ENCODE measurements around the gene ZNF320. TPM values are rescaled to one million over a fixed set of nuclear protein-coding genes. Genes with fewer than 3 reads are reported as not detected.
"Not testable (repeated sequence)": the region's sequence is repeated elsewhere in the genome, so short reads cannot be mapped to it uniquely, and the experiment has no call there.

Gene ZNF320
- total and polyA plus RNA-seq, 5 donors from 2014 or later: 1.3 to 5.6 (median 1.9) TPM

DNA sequence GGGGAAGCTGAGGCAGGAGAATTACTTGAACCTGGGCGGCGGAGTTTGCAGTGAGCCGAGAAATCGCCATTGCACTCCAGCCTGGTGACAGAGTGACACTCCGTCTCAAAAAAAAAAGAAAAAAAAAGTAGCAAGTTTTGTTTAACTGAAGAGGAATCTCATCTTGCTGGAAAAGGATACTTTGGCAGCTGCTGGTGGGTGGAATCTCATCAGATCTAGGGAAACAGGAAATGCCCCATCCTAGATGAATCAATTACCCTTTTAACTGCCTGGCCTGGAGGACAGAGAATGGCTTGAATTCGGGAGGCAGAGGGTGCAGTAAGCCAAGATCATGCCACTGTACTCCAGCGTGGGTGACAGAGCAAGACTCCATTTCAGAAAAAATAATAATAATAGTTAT is 8.4 kb downstream of the ZNF320 start:
- H3K27ac ChIP-seq (ENCODE audit: insufficient read depth, low read length, poor library complexity, severe bottlenecking): no peak overlapping the region
- H3K27ac Mint-ChIP-seq: no peak overlapping the region
- H3K27me3 ChIP-seq (ENCODE audit: control insufficient read depth, insufficient read depth, low read length): no peaks in the 10 kb centered on the region
- H3K4me3 Mint-ChIP-seq: no peak overlapping the region
- peaks cover 0 to 16% (median 3%) of the 10 kb centered on the region in 4 donors for H3K4me1 Mint-ChIP-seq
- H3K36me3 ChIP-seq (ENCODE audit: control insufficient read depth, insufficient read depth, low read length): peaks cover 43% of the 10 kb centered on the region
- peaks cover 1 to 30% (median 20%) of the 10 kb centered on the region in 7 donors for H3K9me3 Mint-ChIP-seq
- peaks cover 75% of the 10 kb centered on the region for H3K36me3 Mint-ChIP-seq
- ATAC-seq (ENCODE audit: low read depth in 2 of 2) (no peak), DNase-seq (no peak)
- no peak overlapping the region for H3K4me3 ChIP-seq (ENCODE audit: low read depth, low read length)
- no peaks in the 10 kb centered on the region for H3K4me1 ChIP-seq (ENCODE audit: control insufficient read depth, insufficient read depth, low read length, poor library complexity, severe bottlenecking)
- H3K9me3 ChIP-seq (ENCODE audit: control insufficient read depth in 2 of 2, low read length in 2 of 2): peaks cover 9 to 18% of the 10 kb centered on the region in 2 experiments
- H3K27me3 Mint-ChIP-seq: no peaks in the 10 kb centered on the region

DNA sequence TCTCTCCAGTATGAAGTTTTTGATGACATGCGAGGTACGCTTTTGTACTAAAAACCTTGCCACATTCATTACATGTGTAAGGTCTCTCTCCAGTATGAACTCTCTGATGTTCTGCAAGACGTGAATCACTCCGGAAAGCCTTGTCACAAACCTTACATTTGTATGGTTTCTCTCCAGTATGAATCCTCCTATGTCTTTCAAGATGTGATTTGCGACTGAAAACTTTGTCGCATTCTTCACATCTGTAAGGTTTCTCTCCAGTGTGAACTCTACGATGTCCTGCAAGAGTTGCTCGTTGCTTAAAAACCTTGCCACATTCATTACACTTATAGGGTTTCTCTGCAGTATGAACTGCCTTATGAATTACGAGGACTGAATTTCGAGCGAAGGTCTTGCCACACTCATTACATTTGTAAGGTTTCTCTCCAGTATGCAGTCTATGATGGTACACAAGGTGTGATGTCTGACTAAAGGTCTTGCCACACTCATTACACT is 16.5 kb downstream of the ZNF320 start:
- Mint-ChIP-seq H3K36me3 (peaks cover 59% of the 10 kb centered on the region), H3K9me3 (peaks cover 0 to 74% (median 30%) of the 10 kb centered on the region in 7 donors), H3K27me3 (no peaks in the 10 kb centered on the region), H3K4me1 (no peaks in the 10 kb centered on the region), H3K4me3 (no peak overlapping the region), H3K27ac (no peak overlapping the region)
- peaks cover 66 to 89% of the 10 kb centered on the region in 2 experiments for H3K9me3 ChIP-seq (ENCODE audit: control insufficient read depth in 2 of 2, low read length in 2 of 2)
- H3K4me1 ChIP-seq (ENCODE audit: control insufficient read depth, insufficient read depth, low read length, poor library complexity, severe bottlenecking): no peaks in the 10 kb centered on the region
- peaks cover 48% of the 10 kb centered on the region for H3K36me3 ChIP-seq (ENCODE audit: control insufficient read depth, insufficient read depth, low read length)
- ATAC-seq (ENCODE audit: low read depth in 2 of 2) (no peak), DNase-seq (no peak)
- H3K27me3 ChIP-seq (ENCODE audit: control insufficient read depth, insufficient read depth, low read length): no peaks in the 10 kb centered on the region
- H3K4me3 ChIP-seq (ENCODE audit: low read depth, low read length): no peak overlapping the region
- no peak overlapping the region for H3K27ac ChIP-seq (ENCODE audit: insufficient read depth, low read length, poor library complexity, severe bottlenecking)

DNA sequence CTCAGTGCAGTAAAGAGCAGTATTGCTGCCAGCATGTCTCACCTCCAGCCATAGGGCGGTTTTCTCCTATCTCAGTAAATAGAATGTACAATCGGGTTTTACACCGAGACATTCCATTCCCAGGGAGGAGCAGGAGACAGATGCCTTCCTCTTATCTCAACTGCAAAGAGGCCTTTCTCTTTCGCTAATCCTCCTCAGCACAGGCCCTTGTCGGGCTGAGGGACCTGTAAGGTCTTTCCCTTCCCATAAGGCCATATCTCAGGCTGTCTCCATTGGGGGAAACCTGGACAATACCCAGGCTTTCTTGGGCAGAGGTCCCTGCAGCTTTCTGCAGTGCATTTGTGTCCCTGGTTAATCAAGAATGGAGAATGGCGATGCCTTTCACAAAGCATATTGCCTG is 24.4 kb downstream of the ZNF320 start:
- not testable (repeated sequence) for H3K4me1 Mint-ChIP-seq; H3K27me3 ChIP-seq (ENCODE audit: control insufficient read depth, insufficient read depth, low read length); H3K27ac Mint-ChIP-seq; H3K4me3 Mint-ChIP-seq; H3K4me1 ChIP-seq (ENCODE audit: control insufficient read depth, insufficient read depth, low read length, poor library complexity, severe bottlenecking); DNase-seq; H3K36me3 ChIP-seq (ENCODE audit: control insufficient read depth, insufficient read depth, low read length); H3K4me3 ChIP-seq (ENCODE audit: low read depth, low read length); ATAC-seq (ENCODE audit: low read depth in 2 of 2); H3K27me3 Mint-ChIP-seq; H3K27ac ChIP-seq (ENCODE audit: insufficient read depth, low read length, poor library complexity, severe bottlenecking)
- Mint-ChIP-seq H3K36me3 (peaks cover 23% of the 10 kb centered on the region), H3K9me3 (peaks cover 0 to 52% (median 31%) of the 10 kb centered on the region in 7 donors)
- H3K9me3 ChIP-seq (ENCODE audit: control insufficient read depth in 2 of 2, low read length in 2 of 2): peaks cover 17 to 27% of the 10 kb centered on the region in 2 experiments

DNA sequence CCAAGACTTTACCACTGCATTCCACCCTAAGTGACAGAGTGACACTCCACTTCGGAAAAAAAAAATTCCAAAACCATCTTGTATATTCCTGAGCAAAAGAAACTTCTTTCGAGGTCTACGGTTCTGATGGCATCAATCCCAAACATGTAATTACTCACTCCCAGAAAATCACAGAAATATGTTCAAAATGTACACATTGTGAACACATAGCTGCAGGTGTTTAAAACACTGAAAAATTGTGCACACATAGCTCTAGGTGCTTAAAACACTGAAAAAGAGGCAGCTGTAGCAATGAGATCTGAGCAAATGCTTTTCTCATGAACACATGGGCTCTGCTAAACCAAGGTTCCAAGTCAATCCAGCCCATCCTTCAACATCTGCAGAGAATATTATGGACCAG is 26.0 kb downstream of the ZNF320 start:
- peaks cover 0 to 40% (median 25%) of the 10 kb centered on the region in 7 donors for H3K9me3 Mint-ChIP-seq
- H3K36me3 Mint-ChIP-seq: peaks cover 16% of the 10 kb centered on the region
- DNase-seq: no peak
- no peaks in the 10 kb centered on the region for H3K4me1 Mint-ChIP-seq
- Histone ChIP-seq H3K9me3 (ENCODE audit: control insufficient read depth in 2 of 2, low read length in 2 of 2) (peaks cover 6 to 12% of the 10 kb centered on the region in 2 experiments), H3K4me3 (ENCODE audit: low read depth, low read length) (no peak overlapping the region), H3K27me3 (ENCODE audit: control insufficient read depth, insufficient read depth, low read length) (no peaks in the 10 kb centered on the region), H3K36me3 (ENCODE audit: control insufficient read depth, insufficient read depth, low read length) (no peaks in the 10 kb centered on the region), H3K27ac (ENCODE audit: insufficient read depth, low read length, poor library complexity, severe bottlenecking) (no peak overlapping the region), H3K4me1 (ENCODE audit: control insufficient read depth, insufficient read depth, low read length, poor library complexity, severe bottlenecking) (no peaks in the 10 kb centered on the region)
- H3K27ac Mint-ChIP-seq: peak overlapping the region in 1 of 3 donors; percentile 38
- no peaks in the 10 kb centered on the region for H3K27me3 Mint-ChIP-seq
- no peak overlapping the region for H3K4me3 Mint-ChIP-seq
- ATAC-seq (ENCODE audit: low read depth in 2 of 2): no peak

DNA sequence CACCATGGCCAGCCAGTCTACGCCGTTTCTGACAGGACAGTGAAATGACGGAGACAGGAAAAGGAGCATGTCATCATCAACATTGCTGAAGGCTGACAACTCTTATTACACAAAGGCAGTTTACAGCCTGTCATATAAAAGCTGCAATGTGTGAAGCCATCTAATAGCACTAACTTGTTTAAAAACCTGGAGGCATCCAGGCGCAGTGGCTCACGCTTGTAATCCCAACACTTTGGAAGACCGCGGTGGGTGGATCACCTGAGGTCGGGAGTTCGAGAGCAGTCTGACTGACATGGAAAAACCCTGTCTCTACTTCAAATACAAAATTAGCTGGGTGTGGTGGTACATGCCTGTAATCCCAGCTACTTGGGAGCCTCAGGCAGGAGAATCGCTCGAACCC is 29.4 kb downstream of the ZNF320 start:
- not testable (repeated sequence) for H3K9me3 ChIP-seq (ENCODE audit: control insufficient read depth in 2 of 2, low read length in 2 of 2); H3K4me1 ChIP-seq (ENCODE audit: control insufficient read depth, insufficient read depth, low read length, poor library complexity, severe bottlenecking); H3K27ac Mint-ChIP-seq; ATAC-seq (ENCODE audit: low read depth in 2 of 2); H3K4me3 Mint-ChIP-seq; H3K4me3 ChIP-seq (ENCODE audit: low read depth, low read length); H3K36me3 Mint-ChIP-seq; H3K36me3 ChIP-seq (ENCODE audit: control insufficient read depth, insufficient read depth, low read length); H3K27me3 Mint-ChIP-seq; H3K4me1 Mint-ChIP-seq; H3K27me3 ChIP-seq (ENCODE audit: control insufficient read depth, insufficient read depth, low read length); DNase-seq; H3K27ac ChIP-seq (ENCODE audit: insufficient read depth, low read length, poor library complexity, severe bottlenecking)
- peaks cover 0 to 20% (median 8%) of the 10 kb centered on the region in 7 donors for H3K9me3 Mint-ChIP-seq

DNA sequence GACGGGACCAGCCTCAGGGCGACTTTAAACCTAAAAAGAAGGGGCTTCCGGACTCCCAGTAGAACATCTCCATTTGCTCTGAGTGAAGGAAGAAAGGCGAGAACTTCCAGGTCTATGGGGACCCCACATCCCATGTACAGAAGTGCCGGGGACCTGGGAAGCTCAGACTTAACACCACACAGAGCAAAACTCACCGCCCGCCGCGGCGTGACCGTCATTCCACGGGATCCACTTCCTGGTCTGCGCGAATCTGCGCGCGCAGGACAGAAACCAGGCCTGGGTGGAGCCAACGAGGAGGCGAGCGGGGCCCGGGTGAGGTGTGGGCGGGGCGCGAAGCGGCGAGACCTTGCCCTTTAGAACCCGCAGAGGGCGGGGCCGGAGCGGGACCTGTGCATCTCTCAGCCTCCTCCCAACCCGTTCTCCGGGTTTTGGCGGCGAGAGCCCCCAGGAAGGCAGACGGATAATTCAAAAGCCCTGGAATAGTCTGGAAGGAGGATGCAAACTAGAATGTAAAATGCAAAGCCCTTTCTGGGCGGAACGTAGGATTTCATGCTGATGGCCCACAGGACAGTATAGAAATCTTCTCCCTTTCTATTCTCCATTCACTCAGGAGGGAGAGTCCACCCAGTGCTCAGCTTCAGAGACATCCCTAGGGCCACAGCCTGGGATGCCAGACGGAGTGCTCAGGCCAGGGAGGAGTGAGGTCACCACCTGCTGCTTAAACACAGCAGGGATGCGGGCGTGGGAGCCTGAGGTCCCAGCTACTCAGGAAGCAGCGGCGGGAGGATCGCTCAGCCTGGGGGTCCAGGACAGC is 39.9 kb downstream of the ZNF320 start, which contains the start of gene ZNF468:
Gene ZNF468 (minus strand): TSS at position 242 of the 814 bp plus-strand sequence. CDS start 3,347 bp downstream, outside the sequence.
- H3K4me1 ChIP-seq (ENCODE audit: control insufficient read depth, insufficient read depth, low read length, poor library complexity, severe bottlenecking); H3K9me3 Mint-ChIP-seq; H3K27me3 Mint-ChIP-seq; H3K27me3 ChIP-seq (ENCODE audit: control insufficient read depth, insufficient read depth, low read length): not testable (repeated sequence)
- ATAC-seq (ENCODE audit: low read depth in 2 of 2): peak; percentile 98 to 99
- Histone ChIP-seq H3K36me3 (ENCODE audit: control insufficient read depth, insufficient read depth, low read length) (peaks cover 16% of the 10 kb centered on the region), H3K4me3 (ENCODE audit: low read depth, low read length) (peak within 1 kb of the TSS; percentile 86), H3K27ac (ENCODE audit: insufficient read depth, low read length, poor library complexity, severe bottlenecking) (peak within 1 kb of the TSS; percentile 57), H3K9me3 (ENCODE audit: control insufficient read depth in 2 of 2, low read length in 2 of 2) (peaks cover 3 to 15% of the 10 kb centered on the region in 2 experiments)
- H3K27ac Mint-ChIP-seq: peak within 1 kb of the TSS; percentile 88 to 96 (median 92)
- peaks cover 16% of the 10 kb centered on the region for H3K36me3 Mint-ChIP-seq
- peak within 1 kb of the TSS; percentile 85 to 96 (median 94) for H3K4me3 Mint-ChIP-seq
- peaks cover 5 to 34% (median 9%) of the 10 kb centered on the region in 4 donors for H3K4me1 Mint-ChIP-seq
- DNase-seq: peak; percentile 55 to 79 (median 71)

DNA sequence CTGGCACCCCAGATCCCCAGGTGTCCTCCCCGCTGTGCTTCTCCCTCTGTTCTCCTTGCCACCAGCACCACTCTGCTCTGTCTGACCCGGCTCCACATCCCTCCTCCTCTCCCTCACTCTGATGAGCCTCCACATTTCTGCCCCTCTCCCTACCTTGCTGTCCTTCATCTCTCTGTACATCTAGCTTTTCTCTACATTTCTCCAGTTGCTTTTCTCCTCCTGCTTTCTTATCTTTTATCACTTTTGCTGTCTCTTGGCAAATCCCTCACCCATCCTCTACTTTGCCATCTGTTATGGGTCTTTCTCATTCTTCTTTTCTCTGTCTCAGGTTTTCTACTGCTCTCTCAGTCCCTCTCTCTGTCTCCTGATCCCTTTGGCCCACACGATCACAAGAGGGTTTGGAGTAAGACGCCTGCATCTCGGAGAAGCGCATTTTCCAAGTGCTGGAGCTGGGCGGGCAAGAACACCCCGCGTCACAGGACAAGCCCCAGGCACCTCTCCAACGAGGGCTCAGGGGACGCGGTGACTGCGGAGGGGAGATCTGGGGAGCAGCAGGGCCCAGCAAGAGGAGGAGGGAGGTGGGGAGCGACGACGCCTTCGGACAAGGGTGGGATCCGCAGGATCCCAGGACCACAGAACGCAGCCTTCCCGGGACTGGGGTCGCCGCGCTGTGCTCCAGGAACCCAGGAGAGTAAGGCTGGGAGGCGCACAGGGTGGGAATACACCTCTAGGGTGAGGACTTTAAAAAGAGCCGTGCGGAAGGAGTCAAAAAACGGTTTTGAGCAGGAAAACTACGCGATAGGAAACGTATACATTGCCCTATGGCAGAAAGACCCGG is 40.7 kb downstream of the ZNF320 start:
- Histone ChIP-seq H3K36me3 (ENCODE audit: control insufficient read depth, insufficient read depth, low read length) (peaks cover 23% of the 10 kb centered on the region), H3K27ac (ENCODE audit: insufficient read depth, low read length, poor library complexity, severe bottlenecking) (peak overlapping the region; percentile 57), H3K9me3 (ENCODE audit: control insufficient read depth in 2 of 2, low read length in 2 of 2) (peaks cover 3 to 15% of the 10 kb centered on the region in 2 experiments), H3K4me3 (ENCODE audit: low read depth, low read length) (peak overlapping the region; percentile 86)
- DNase-seq; H3K9me3 Mint-ChIP-seq; H3K4me1 ChIP-seq (ENCODE audit: control insufficient read depth, insufficient read depth, low read length, poor library complexity, severe bottlenecking); H3K27me3 Mint-ChIP-seq; H3K27me3 ChIP-seq (ENCODE audit: control insufficient read depth, insufficient read depth, low read length): not testable (repeated sequence)
- peak overlapping the region; percentile 85 to 96 (median 94) for H3K4me3 Mint-ChIP-seq
- H3K36me3 Mint-ChIP-seq: peaks cover 16% of the 10 kb centered on the region
- H3K4me1 Mint-ChIP-seq: peaks cover 5 to 34% (median 9%) of the 10 kb centered on the region in 4 donors
- ATAC-seq (ENCODE audit: low read depth in 2 of 2): peak in 1 of 2 donors; percentile 5
- peak overlapping the region; percentile 88 to 96 (median 92) for H3K27ac Mint-ChIP-seq

Measured in CD4-positive, CD25-positive, alpha-beta regulatory T cell (primary cell).